ENCODE data around the gene CBL. TPM values are rescaled to one million over a fixed set of nuclear protein-coding genes. Genes with fewer than 3 reads are reported as not detected.
"Not testable (repeated sequence)": the region's sequence is repeated elsewhere in the genome, so short reads cannot be mapped to it uniquely, and the experiment has no call there.

CBL gene
- 7.4 and 9.4 TPM in 2 replicates for total RNA-seq

GRCh38 chr11:119205574-119206510 lies at the start of gene CBL:
Gene CBL, plus strand, starts transcription at chr11:119206339. Its CDS starts 79 bp downstream, at chr11:119206418.
- peak; percentile 70 to 89 for DNase-seq (ENCODE audit: low read depth in 2 of 2)

DNA sequence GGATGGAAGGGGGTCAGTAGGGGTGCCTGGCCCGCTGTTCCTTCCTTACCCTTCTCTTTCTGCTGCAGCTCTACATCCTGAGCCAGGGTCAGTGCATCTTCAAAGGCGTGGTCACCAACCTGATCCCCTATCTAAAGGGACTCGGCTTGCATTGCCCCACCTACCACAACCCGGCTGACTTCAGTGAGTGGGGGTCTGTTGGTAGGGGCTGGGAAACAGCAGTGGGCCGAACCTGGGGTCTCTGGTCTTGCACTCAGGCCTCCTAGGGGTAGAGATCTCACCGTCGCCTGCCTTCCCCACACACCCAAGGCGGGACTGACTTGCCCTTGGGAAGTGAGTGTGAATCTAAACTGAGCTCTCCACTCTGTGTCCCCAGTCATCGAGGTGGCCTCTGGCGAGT lies 49.6 kb upstream of the CBL start:
- no peak for DNase-seq (ENCODE audit: low read depth in 2 of 2)

- no peak for DNase-seq (ENCODE audit: low read depth in 2 of 2)
Observed at GRCh38 chr11:119157063-119157462, 49.1 kb upstream of the CBL start.

DNA sequence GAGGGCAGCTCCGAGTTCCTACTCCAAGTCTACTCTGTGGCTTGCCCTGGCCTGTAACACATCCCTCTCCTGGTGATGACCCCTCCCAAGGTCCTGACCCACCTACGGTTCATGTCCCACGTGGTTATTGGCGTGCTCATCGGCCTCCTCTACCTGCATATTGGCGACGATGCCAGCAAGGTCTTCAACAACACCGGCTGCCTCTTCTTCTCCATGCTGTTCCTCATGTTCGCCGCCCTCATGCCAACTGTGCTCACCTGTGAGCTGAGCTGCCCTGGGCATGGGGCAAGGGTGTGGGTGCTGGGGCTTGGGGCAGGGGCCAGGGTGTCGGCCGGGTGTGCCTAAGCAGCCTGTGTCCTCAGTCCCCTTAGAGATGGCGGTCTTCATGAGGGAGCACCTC lies 47.7 kb upstream of the CBL start:
- DNase-seq (ENCODE audit: low read depth in 2 of 2): no peak

DNA sequence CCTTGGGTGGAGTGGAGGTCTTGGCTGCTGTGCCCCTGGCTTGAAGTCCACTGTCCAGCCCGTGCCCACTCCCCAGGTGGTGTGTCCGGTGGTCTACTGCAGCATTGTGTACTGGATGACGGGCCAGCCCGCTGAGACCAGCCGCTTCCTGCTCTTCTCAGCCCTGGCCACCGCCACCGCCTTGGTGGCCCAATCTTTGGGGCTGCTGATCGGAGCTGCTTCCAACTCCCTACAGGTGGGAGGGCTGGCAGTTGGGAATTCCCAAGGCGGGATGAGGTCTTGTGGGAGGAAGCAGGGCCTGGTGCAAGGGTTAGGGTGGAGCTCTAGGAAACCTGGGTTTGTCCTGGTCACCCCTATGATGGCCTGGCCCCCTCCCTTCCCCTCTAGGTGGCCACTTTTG lies 46.0 kb upstream of the CBL start:
- DNase-seq (ENCODE audit: low read depth in 2 of 2): no peak

DNA sequence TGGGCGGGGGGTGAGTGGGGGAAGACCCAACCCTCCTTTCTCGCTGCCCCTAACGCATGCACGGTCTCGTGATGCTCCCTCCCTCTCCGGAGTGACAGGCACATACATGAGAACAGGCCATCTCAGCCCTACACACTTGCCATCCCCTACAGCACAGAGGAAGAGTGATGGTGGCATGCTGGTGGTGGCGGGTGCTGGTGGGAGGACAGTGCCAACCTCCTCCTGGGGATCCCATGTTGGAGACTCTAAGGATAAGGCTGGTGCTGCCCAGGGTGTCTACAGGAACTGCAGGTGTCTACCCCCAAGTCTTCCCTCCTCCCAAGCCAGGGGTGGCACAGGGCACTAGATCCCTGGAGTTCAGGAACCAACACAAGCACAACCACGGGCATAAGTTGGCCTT lies 44.3 kb upstream of the CBL start:
- no peak for DNase-seq (ENCODE audit: low read depth in 2 of 2)

GRCh38 chr11:119166368-119167076 lies 39.6 kb upstream of the CBL start:
- peak in 1 of 2 donors; percentile 60 for DNase-seq (ENCODE audit: low read depth in 2 of 2)

- DNase-seq (ENCODE audit: low read depth in 2 of 2): not testable (repeated sequence)
Observed at GRCh38 chr11:119167077-119167458, 39.1 kb upstream of the CBL start.

DNA sequence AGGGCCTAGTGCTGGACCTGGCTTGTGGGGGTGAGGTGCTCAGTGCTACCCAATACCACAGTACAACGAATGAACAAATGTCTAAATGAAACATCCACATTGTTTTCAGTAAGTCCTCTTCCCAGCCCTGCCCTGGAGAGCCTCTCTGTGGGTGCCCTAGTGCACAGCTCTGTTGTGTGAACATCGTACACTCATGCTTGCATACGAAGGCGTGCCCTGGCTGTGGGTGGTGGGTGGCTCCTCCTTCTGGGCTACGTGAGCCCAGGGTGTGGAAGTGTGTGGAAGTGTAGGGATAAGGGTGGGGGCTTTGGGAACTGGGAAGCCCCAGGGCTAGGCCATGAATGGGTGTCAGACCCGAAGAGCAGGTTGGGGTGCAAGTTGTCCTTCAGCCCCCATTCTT lies 38.2 kb upstream of the CBL start:
- DNase-seq (ENCODE audit: low read depth in 2 of 2): no peak

- peak; percentile 76 to 86 for DNase-seq (ENCODE audit: low read depth in 2 of 2)
Observed at GRCh38 chr11:119168471-119169281, 37.5 kb upstream of the CBL start, which contains the start of gene NLRX1. Gene NLRX1, plus strand, starts transcription at chr11:119168725. Its CDS starts 2,679 bp downstream, at chr11:119171404.

DNA sequence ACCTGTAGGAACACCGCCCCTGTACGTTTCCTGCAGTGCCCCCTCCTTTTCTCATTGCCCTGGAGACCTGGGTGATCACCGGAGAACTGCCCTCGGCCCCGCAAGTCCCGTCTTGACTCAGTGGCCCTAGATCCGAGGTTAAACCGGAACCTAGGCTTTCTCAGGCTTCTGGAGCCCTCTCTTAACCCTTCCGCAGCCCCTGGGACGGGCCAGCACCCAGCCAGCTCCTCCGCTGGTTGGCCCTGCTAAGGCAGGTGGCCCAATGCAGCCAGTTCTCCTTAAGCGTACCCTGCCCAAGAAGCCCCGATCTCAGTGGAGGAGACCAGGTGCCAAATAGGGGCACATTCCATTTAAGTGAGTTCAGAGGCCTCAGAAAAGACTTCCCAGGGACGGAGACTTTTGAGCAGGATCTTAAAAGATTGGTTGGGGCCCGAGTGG lies 36.8 kb upstream of the CBL start:
- no peak for DNase-seq (ENCODE audit: low read depth in 2 of 2)

DNA sequence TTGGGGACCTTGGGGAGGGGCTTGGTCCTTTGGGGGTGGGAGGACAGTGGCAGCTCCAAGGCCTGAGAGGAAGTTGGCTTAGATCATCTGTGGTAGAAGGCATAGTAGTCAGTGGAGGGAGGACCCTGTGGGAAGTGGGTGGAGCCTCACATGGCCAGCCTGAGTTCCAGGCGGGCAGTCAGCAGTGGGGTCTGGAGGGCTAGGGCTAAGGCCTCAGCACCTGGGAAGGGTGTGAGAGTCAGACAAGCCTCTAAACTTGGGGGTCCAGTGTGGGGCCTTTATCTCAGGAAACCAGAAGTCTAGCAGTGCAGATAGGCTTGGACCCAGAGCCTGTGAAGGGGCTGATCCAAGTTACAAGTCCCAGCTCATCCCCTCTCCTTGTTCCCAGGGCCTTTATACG lies 33.6 kb upstream of the CBL start:
- no peak for DNase-seq (ENCODE audit: low read depth in 2 of 2)

GRCh38 chr11:119173453-119173852 lies 32.7 kb upstream of the CBL start:
- no peak for DNase-seq (ENCODE audit: low read depth in 2 of 2)

GRCh38 chr11:119175493-119176077 lies 30.6 kb upstream of the CBL start:
- DNase-seq (ENCODE audit: low read depth in 2 of 2): peak in 1 of 2 donors; percentile 49

- DNase-seq (ENCODE audit: low read depth in 2 of 2): peak in 1 of 2 donors; percentile 43
Observed at GRCh38 chr11:119178166-119178680, 27.9 kb upstream of the CBL start.

GRCh38 chr11:119179342-119179741 lies 26.8 kb upstream of the CBL start:
- DNase-seq (ENCODE audit: low read depth in 2 of 2): no peak

- DNase-seq (ENCODE audit: low read depth in 2 of 2): peak in 1 of 2 donors; percentile 32
Observed at GRCh38 chr11:119179983-119180382, 26.2 kb upstream of the CBL start.

DNA sequence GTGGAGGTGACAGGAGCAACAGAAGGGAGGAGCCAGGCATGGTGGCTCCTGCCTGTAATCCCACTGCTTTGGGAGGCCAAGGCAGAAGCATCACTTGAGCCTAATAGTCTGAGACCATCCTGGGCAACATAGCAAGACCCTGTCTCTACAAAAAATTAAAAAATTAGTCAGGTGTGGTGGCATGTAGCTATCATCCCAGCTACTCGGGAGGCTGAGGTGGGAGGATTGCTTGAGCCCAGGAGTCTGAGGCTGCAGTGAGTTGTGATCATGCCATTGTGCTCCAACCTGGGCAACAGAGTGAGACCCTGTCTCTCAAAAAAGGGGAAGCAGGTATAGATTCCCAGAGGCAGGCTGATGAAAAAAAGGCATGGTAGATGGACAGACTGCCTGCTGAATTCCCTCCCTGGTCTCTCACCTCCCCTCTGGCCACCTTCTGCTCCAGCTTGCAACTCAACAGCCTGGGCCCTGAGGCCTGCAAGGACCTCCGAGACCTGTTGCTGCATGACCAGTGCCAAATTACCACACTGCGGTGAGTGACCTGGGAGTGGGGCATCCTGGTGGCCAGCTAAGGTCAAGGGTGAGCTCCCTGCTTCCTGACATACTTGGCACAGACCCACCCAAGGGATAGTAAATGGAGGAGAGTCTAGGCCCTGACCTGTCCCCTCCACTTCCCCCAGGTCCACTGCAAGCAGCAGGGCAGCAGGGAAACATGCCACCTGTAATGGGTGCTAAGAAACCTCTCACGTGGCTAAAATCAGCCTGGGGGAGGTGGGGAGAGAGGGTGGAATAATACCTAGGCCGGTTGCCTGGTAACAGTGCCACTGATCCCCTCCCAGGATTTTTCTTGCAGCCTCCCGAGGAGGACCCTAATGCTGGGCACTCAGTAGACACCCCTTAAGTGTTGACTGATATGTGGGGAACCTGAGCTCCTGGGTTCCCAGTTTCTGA lies 25.1 kb upstream of the CBL start:
- DNase-seq (ENCODE audit: low read depth in 2 of 2): peak in 1 of 2 donors; percentile 26

DNA sequence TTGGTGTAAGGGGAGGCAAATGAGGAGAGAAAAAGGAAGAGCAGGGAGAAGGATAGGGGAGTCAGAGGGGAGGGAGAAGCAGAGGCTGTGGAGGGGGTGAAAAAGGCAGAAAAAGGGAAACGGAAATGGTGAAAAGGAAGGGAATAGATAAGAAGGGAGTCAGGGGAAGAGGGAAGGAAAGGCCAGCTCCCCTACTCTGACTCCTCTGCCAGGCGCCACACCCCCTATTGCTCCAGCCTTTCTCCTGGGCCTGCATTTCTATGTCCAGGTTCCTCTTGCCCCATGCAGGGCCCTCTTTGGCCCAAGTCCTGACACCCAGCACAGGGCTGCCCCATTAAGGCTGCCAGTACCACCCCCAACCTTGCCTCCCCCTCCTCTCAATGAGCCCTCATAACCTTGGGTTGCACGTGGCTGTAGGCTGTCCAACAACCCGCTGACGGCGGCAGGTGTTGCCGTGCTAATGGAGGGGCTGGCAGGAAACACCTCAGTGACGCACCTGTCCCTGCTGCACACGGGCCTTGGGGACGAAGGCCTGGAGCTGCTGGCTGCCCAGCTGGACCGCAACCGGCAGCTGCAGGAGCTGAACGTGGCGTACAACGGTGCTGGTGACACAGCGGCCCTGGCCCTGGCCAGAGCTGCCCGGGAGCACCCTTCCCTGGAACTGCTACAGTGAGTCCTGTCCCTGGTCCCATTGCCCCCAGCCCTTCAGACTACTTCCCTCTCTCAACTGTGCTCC lies 24.3 kb upstream of the CBL start:
- DNase-seq (ENCODE audit: low read depth in 2 of 2): no peak
